ENCODE results near the gene ARHGEF26.

Gene ARHGEF26

DNA sequence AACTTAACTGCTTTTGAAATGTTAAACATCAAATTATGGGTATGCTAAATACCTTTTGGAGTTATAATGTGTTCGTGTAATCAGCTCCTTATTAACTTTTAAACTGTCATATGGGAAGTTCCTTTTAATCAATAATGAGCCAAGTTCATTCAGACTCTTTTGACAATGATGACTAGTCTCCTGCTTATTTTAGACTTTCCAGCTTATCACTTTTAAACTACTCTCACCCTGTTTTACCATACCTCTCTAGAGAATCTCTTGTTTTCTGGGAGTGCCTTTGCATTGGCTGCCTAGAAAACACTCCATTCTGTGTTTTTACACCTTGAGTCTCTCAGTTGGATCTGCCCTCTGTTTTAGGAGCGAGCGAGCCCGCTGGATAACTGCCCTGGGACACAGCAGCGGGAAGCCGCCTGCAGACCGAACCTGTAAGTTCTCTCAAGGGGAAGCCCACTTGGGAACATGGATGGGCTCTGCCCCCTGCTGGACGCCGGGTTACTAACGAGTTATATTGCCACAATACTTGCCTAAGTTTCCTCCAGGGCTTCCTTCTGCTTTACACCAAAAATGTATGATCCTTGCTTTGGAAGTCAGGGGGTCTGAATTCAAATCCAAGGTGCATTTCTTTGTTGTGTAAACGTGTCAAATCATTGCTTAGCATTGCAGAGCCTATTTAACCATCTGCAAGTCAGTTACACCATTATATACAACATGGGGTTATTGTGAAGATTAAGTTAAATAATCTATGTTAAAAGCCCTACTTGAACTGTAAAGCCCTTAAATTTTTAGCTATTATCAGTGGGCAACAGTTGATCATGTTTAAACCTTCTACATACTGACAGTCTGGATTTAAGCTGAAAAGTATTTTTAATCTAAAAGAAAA lies 131.8 kb downstream of the ARHGEF26 start:
- DNase-seq, result peak in 2 of 3 donors; percentile 18 to 35
- Histone ChIP-seq H3K4me1 (ENCODE audit: control insufficient read depth, insufficient read depth, low read length, poor library complexity, severe bottlenecking) (no peaks in the 10 kb centered on the region), H3K27ac (ENCODE audit: insufficient read depth, low read length, poor library complexity, severe bottlenecking) (no peak overlapping the region), H3K4me3 (ENCODE audit: insufficient read depth, low read depth, low read length, poor library complexity, severe bottlenecking) (no peak overlapping the region), H3K27me3 (replicated peaks; ENCODE audit: control insufficient read depth, insufficient read depth, low read length, poor library complexity, severe bottlenecking) (no peaks in the 10 kb centered on the region), H3K36me3 (ENCODE audit: control insufficient read depth, insufficient read depth, low read length) (peaks cover 13% of the 10 kb centered on the region), H3K9me3 (ENCODE audit: control insufficient read depth, low read length) (no peaks in the 10 kb centered on the region)

DNA sequence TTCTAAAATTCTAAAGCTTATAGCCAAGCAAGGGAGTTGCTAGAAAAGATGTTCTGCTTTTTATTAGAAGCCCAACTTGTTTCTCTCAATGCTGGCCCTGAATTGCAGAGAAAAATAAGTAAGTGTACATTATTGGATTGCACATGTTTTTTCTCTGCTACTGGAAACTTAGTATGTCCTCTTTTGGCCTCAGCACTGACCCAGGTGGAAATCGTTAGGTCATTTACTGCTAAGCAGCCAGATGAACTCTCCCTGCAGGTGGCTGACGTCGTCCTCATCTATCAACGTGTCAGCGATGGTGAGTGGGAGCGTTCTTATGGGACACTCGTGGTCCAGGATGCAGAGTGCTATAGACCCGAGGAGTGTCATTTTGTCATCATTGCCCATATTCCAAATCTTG lies 133.3 kb downstream of the ARHGEF26 start:
- Histone ChIP-seq H3K36me3 (ENCODE audit: control insufficient read depth, insufficient read depth, low read length) (peaks cover 20% of the 10 kb centered on the region), H3K4me1 (ENCODE audit: control insufficient read depth, insufficient read depth, low read length, poor library complexity, severe bottlenecking) (no peaks in the 10 kb centered on the region), H3K27me3 (replicated peaks; ENCODE audit: control insufficient read depth, insufficient read depth, low read length, poor library complexity, severe bottlenecking) (no peaks in the 10 kb centered on the region), H3K9me3 (ENCODE audit: control insufficient read depth, low read length) (no peaks in the 10 kb centered on the region), H3K4me3 (ENCODE audit: insufficient read depth, low read depth, low read length, poor library complexity, severe bottlenecking) (no peak overlapping the region), H3K27ac (ENCODE audit: insufficient read depth, low read length, poor library complexity, severe bottlenecking) (no peak overlapping the region)
- no peak for DNase-seq

DNA sequence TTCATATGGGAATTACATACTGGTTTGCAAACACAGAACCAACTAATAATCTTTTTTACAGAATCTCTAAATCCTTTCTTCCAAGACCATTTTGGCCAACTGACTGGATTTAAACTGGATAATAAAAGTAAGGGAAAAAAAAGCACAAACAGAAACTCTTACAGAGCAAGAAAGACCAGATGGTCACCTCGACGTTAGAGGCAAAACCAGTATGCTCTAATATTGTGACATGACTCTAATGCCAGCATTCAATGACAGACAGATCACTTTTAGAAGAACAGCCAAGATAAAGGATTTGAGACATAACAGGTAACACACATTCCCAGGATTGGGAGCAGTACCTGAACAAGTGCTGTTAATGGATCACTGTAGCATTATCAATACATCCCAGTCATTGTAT lies 152.2 kb downstream of the ARHGEF26 start:
- H3K4me3 ChIP-seq (ENCODE audit: insufficient read depth, low read depth, low read length, poor library complexity, severe bottlenecking), result no peak overlapping the region
- H3K36me3 ChIP-seq (ENCODE audit: control insufficient read depth, insufficient read depth, low read length), result peaks cover 48% of the 10 kb centered on the region
- H3K4me1 ChIP-seq (ENCODE audit: control insufficient read depth, insufficient read depth, low read length, poor library complexity, severe bottlenecking), result no peaks in the 10 kb centered on the region
- H3K27ac ChIP-seq (ENCODE audit: insufficient read depth, low read length, poor library complexity, severe bottlenecking), result no peak overlapping the region
- DNase-seq, result no peak
- H3K9me3 ChIP-seq (ENCODE audit: control insufficient read depth, low read length), result no peaks in the 10 kb centered on the region
- no peaks in the 10 kb centered on the region for H3K27me3 ChIP-seq (replicated peaks; ENCODE audit: control insufficient read depth, insufficient read depth, low read length, poor library complexity, severe bottlenecking)

DNA sequence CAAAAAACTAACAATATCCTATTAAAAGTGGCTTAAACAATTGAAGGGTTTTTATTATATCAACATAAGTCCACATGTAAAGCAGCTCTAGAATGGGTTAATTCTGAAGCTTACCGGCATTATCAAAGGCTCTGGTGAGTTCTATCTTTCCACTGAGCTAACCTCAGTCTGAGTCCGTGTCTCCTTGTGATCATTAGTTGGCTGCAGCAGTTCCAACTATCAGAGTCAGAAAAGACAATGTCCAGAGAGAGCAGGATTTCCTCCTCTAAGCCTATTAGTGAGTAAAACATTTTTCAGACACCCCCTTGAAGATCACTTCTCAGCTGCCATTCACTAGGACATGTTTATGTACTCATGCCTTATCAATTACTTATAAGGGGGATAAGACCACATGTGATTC lies 153.2 kb downstream of the ARHGEF26 start:
- Histone ChIP-seq H3K4me1 (ENCODE audit: control insufficient read depth, insufficient read depth, low read length, poor library complexity, severe bottlenecking) (no peaks in the 10 kb centered on the region), H3K27ac (ENCODE audit: insufficient read depth, low read length, poor library complexity, severe bottlenecking) (no peak overlapping the region), H3K36me3 (ENCODE audit: control insufficient read depth, insufficient read depth, low read length) (peaks cover 55% of the 10 kb centered on the region), H3K4me3 (ENCODE audit: insufficient read depth, low read depth, low read length, poor library complexity, severe bottlenecking) (no peak overlapping the region), H3K9me3 (ENCODE audit: control insufficient read depth, low read length) (no peaks in the 10 kb centered on the region), H3K27me3 (replicated peaks; ENCODE audit: control insufficient read depth, insufficient read depth, low read length, poor library complexity, severe bottlenecking) (no peaks in the 10 kb centered on the region)
- DNase-seq, result no peak

DNA sequence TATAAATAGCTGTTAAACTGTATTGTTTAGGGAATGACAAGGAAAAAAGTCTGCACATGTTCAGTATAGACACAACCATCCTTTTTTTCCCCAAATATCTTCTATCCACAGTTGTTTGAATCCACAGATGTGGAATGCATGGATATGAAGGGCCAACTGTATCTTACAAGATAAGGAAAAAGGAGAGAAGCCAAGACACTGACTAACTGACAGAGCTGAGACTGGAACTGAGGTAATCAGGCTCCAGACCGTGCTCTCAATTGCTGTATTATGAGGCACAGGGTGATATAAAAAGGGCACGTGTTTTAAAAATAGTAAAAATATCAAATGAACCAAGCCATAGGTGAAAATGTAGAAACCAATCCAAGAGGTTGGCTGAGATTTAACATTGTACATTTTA lies 154.1 kb downstream of the ARHGEF26 start:
- no peaks in the 10 kb centered on the region for H3K27me3 ChIP-seq (replicated peaks; ENCODE audit: control insufficient read depth, insufficient read depth, low read length, poor library complexity, severe bottlenecking)
- no peak for DNase-seq
- H3K9me3 ChIP-seq (ENCODE audit: control insufficient read depth, low read length), result no peaks in the 10 kb centered on the region
- H3K4me1 ChIP-seq (ENCODE audit: control insufficient read depth, insufficient read depth, low read length, poor library complexity, severe bottlenecking), result no peaks in the 10 kb centered on the region
- H3K4me3 ChIP-seq (ENCODE audit: insufficient read depth, low read depth, low read length, poor library complexity, severe bottlenecking), result no peak overlapping the region
- peaks cover 64% of the 10 kb centered on the region for H3K36me3 ChIP-seq (ENCODE audit: control insufficient read depth, insufficient read depth, low read length)
- H3K27ac ChIP-seq (ENCODE audit: insufficient read depth, low read length, poor library complexity, severe bottlenecking), result no peak overlapping the region

DNA sequence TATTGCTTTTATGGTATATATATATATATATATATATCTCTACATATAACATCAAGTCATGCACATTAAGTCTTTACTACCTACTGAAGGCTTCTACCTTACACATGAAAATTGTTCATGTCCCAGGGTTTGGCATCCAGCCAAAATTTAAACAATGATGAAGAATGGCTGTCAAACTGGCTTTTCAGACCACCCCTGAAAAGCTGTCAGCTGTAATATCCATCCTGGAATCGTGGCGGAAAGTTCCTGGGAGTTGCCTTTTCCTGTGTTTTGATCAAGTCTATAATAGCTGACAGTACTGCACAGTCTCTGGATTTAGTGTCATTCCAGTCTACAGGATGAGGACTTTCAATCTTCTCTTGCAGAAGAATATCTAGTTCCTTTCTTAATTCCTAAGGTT lies 154.8 kb downstream of the ARHGEF26 start:
- peaks cover 70% of the 10 kb centered on the region for H3K36me3 ChIP-seq (ENCODE audit: control insufficient read depth, insufficient read depth, low read length)
- H3K4me3 ChIP-seq (ENCODE audit: insufficient read depth, low read depth, low read length, poor library complexity, severe bottlenecking), result no peak overlapping the region
- DNase-seq, result no peak
- H3K4me1 ChIP-seq (ENCODE audit: control insufficient read depth, insufficient read depth, low read length, poor library complexity, severe bottlenecking), result no peaks in the 10 kb centered on the region
- H3K27me3 ChIP-seq (replicated peaks; ENCODE audit: control insufficient read depth, insufficient read depth, low read length, poor library complexity, severe bottlenecking), result no peaks in the 10 kb centered on the region
- no peaks in the 10 kb centered on the region for H3K9me3 ChIP-seq (ENCODE audit: control insufficient read depth, low read length)
- H3K27ac ChIP-seq (ENCODE audit: insufficient read depth, low read length, poor library complexity, severe bottlenecking), result no peak overlapping the region

DNA sequence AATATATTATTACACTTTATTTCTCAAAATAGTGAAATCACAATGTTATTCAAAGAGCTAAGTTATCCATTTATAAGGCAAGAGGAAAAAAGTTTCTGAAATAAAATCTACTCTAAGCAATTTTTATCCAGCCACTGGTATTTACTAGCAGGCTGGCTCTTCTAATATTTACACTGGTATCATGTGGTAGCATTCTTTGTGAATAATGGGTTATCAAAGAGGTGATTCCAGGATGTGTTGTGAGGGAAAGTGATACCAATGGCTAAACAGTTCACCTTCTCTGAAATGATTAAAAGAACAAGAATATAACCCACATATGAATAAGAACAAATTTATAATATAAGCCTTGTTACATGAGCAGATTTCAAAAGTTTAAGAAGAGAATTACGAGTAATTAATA lies 159.0 kb downstream of the ARHGEF26 start:
- H3K27me3 ChIP-seq (replicated peaks; ENCODE audit: control insufficient read depth, insufficient read depth, low read length, poor library complexity, severe bottlenecking), result no peaks in the 10 kb centered on the region
- H3K36me3 ChIP-seq (ENCODE audit: control insufficient read depth, insufficient read depth, low read length), result peaks cover 75% of the 10 kb centered on the region
- no peak for DNase-seq
- H3K4me1 ChIP-seq (ENCODE audit: control insufficient read depth, insufficient read depth, low read length, poor library complexity, severe bottlenecking), result no peaks in the 10 kb centered on the region
- H3K27ac ChIP-seq (ENCODE audit: insufficient read depth, low read length, poor library complexity, severe bottlenecking), result no peak overlapping the region
- H3K4me3 ChIP-seq (ENCODE audit: insufficient read depth, low read depth, low read length, poor library complexity, severe bottlenecking), result no peak overlapping the region
- no peaks in the 10 kb centered on the region for H3K9me3 ChIP-seq (ENCODE audit: control insufficient read depth, low read length)

DNA sequence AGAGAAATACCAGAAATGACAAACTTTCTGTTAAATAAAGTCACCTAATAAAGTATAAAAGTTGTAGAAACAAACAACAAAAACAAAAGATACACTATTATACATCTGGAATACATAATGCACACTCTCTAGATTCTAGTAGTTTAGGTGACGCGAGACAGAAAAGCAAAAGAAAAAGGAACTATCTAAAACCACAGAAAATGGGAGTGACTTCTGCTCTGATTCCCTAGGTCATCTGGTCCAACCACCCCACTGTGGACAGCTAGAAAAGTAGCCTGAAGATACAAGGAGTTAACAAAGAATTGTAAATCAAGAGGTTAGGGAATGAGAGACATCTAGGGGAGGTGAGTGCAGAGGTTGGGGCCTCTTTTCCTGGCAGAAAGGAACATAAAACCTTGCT lies 164.0 kb downstream of the ARHGEF26 start:
- H3K4me1 ChIP-seq (ENCODE audit: control insufficient read depth, insufficient read depth, low read length, poor library complexity, severe bottlenecking), result no peaks in the 10 kb centered on the region
- peaks cover 44% of the 10 kb centered on the region for H3K36me3 ChIP-seq (ENCODE audit: control insufficient read depth, insufficient read depth, low read length)
- H3K4me3 ChIP-seq (ENCODE audit: insufficient read depth, low read depth, low read length, poor library complexity, severe bottlenecking), result no peak overlapping the region
- DNase-seq, result no peak
- H3K27me3 ChIP-seq (replicated peaks; ENCODE audit: control insufficient read depth, insufficient read depth, low read length, poor library complexity, severe bottlenecking), result no peaks in the 10 kb centered on the region
- no peak overlapping the region for H3K27ac ChIP-seq (ENCODE audit: insufficient read depth, low read length, poor library complexity, severe bottlenecking)
- H3K9me3 ChIP-seq (ENCODE audit: control insufficient read depth, low read length), result no peaks in the 10 kb centered on the region

DNA sequence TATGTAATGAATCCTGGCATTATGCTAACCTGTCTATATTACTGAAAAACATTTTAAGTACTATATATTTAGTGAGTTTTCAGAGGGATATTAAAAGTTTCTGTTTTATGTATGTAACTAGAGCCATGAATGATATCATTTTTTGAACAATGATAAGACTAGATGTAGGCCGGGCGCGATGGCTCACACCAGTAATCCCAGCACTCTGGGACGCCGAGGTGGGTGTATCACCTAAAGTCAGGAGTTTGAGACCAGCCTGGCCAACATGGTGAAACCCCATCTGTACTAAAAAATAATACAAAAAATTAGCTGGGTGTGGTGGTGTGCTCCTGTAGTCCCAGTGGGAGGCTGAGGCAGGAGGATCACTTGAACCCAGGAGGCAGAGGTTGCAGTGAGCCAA lies 169.0 kb downstream of the ARHGEF26 start:
- H3K36me3 ChIP-seq (ENCODE audit: control insufficient read depth, insufficient read depth, low read length), result peaks cover 57% of the 10 kb centered on the region
- H3K4me1 ChIP-seq (ENCODE audit: control insufficient read depth, insufficient read depth, low read length, poor library complexity, severe bottlenecking), result no peaks in the 10 kb centered on the region
- DNase-seq, result no peak
- no peak overlapping the region for H3K4me3 ChIP-seq (ENCODE audit: insufficient read depth, low read depth, low read length, poor library complexity, severe bottlenecking)
- no peak overlapping the region for H3K27ac ChIP-seq (ENCODE audit: insufficient read depth, low read length, poor library complexity, severe bottlenecking)
- H3K9me3 ChIP-seq (ENCODE audit: control insufficient read depth, low read length), result no peaks in the 10 kb centered on the region
- H3K27me3 ChIP-seq (replicated peaks; ENCODE audit: control insufficient read depth, insufficient read depth, low read length, poor library complexity, severe bottlenecking), result no peaks in the 10 kb centered on the region

DNA sequence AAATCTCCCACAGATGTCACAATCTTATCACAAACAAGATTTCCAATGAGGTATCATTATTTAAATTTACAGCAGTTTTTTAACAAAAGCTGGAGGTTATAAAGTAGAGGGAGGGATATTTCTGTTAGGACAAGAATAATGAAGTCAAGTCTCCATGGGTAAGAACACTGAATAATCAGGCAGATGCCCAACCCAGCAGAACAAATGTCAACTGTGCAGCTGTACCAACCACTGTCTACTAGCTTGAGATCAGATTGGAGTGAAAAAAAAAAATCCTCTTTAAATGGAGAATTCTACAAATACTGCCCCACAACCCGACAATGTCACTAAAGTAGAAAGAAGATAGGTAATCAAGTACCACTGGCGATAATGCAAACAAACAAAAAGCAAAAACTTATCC lies 172.8 kb downstream of the ARHGEF26 start:
- no peaks in the 10 kb centered on the region for H3K27me3 ChIP-seq (replicated peaks; ENCODE audit: control insufficient read depth, insufficient read depth, low read length, poor library complexity, severe bottlenecking)
- no peaks in the 10 kb centered on the region for H3K4me1 ChIP-seq (ENCODE audit: control insufficient read depth, insufficient read depth, low read length, poor library complexity, severe bottlenecking)
- H3K27ac ChIP-seq (ENCODE audit: insufficient read depth, low read length, poor library complexity, severe bottlenecking), result no peak overlapping the region
- H3K36me3 ChIP-seq (ENCODE audit: control insufficient read depth, insufficient read depth, low read length), result peaks cover 73% of the 10 kb centered on the region
- H3K9me3 ChIP-seq (ENCODE audit: control insufficient read depth, low read length), result no peaks in the 10 kb centered on the region
- no peak for DNase-seq
- H3K4me3 ChIP-seq (ENCODE audit: insufficient read depth, low read depth, low read length, poor library complexity, severe bottlenecking), result no peak overlapping the region
